Activated CD4-positive, alpha-beta T cell treated with anti-CD3 and anti-CD28 coated beads, Interleukin-2, amount 10 ng/mL, durations not matched to agents 24 days and 14 days (primary cell): Measurements from ENCODE around the gene MT1HL1. TPM values are rescaled to one million over a fixed set of nuclear protein-coding genes. Genes with fewer than 3 reads are reported as not detected.
"Not testable (repeated sequence)": the region's sequence is repeated elsewhere in the genome, so short reads cannot be mapped to it uniquely, and the experiment has no call there.

Experiments used
- DNase-seq: peaks from one replicate; pipeline ENCODE4 v3.0.0; 2022
- H3K27ac Mint-ChIP-seq: one replicate; pipeline ENCODE4 v1.8.0; 2022; ENCODE audit warnings: mild to moderate bottlenecking, mixed read lengths
- H3K27me3 Mint-ChIP-seq: one replicate; pipeline ENCODE4 v1.8.0; 2022; ENCODE audit warnings: mixed read lengths
- H3K36me3 Mint-ChIP-seq: one replicate; pipeline ENCODE4 v1.8.0; 2022; ENCODE audit warnings: low read depth, mild to moderate bottlenecking, mixed read lengths
- H3K4me1 Mint-ChIP-seq: one replicate; pipeline ENCODE4 v1.8.0; 2021; ENCODE audit warnings: mixed read lengths
- H3K4me3 Mint-ChIP-seq: one replicate; pipeline ENCODE4 v1.8.0; 2022; ENCODE audit warnings: mild to moderate bottlenecking, moderate library complexity, mixed read lengths
- H3K9me3 Mint-ChIP-seq: one replicate; pipeline ENCODE4 v1.8.0; 2021; ENCODE audit warnings: mixed read lengths
- intact Hi-C: fragments of 100-400 bp; cut with micrococcal nuclease; formaldehyde crosslinking; loops from one replicate; pipeline ENCODE4 v1.15.1; 2023
- total RNA-seq: library from RNA; stranded (reverse); gene quantifications from 2 replicates; pipeline ENCODE4 v1.2.3, GENCODE V29; 2022

Gene MT1HL1
- total RNA-seq, 1 donor from 2014 or later = not detected

DNA sequence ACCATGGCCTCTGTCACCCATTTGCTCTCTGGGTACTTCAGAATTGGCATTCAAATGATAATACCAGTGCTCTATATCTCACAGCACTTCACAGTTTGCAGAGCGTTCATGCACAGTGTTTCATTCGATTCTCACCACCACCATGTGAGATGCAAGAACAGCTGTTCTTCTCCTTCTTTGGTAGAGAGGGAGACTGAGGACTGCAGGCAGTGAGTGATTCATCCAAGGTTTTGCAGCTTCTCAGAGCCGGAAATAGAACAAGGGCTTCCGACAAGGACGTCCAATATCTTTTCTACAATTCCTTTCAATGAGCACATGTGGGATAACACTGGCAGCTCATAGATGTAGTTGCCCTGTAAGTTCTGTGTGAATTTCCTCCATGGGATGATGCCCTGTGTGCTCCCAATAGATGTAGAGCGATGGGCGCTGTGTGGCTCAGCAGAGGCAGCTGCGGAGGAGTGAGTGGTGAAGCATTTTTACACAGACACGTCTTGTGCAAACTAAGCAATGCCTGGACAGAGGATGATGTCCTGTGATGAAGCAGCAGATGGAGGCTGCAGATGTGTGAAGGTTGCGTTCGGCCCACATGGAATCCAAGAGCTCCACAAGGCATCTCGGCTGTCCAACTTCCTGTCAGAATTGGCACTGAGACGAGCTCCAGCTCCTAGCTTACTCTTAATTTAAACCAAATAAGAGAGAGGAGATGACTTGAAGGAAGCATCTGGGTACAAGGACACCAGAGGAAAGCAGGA is 24.9 kb downstream of the MT1HL1 start:
- H3K4me1 Mint-ChIP-seq = no peaks in the 10 kb centered on the region
- H3K36me3 Mint-ChIP-seq = no peaks in the 10 kb centered on the region
- intact Hi-C loops = no loop called here
- H3K9me3 Mint-ChIP-seq = no peaks in the 10 kb centered on the region
- H3K27me3 Mint-ChIP-seq = no peaks in the 10 kb centered on the region
- no peak for DNase-seq
- H3K4me3 Mint-ChIP-seq = no peak overlapping the region
- H3K27ac Mint-ChIP-seq = no peak overlapping the region

- Mint-ChIP-seq H3K36me3 (no peaks in the 10 kb centered on the region), H3K9me3 (no peaks in the 10 kb centered on the region), H3K27ac (no peak overlapping the region), H3K27me3 (no peaks in the 10 kb centered on the region), H3K4me3 (no peak overlapping the region), H3K4me1 (no peaks in the 10 kb centered on the region)
- intact Hi-C loops = no loop called here
- DNase-seq = no peak
These were observed 25.5 kb downstream of the MT1HL1 start for GRCh38 chr1:236978740-236979139.

GRCh38 chr1:236975461-236975860 is 28.8 kb downstream of the MT1HL1 start:
- Mint-ChIP-seq H3K4me1 (no peaks in the 10 kb centered on the region), H3K4me3 (no peak overlapping the region), H3K9me3 (no peaks in the 10 kb centered on the region), H3K36me3 (no peaks in the 10 kb centered on the region), H3K27me3 (no peaks in the 10 kb centered on the region), H3K27ac (no peak overlapping the region)
- no peak for DNase-seq
- intact Hi-C loops = no loop called here

- H3K36me3 Mint-ChIP-seq, H3K27ac Mint-ChIP-seq, H3K4me1 Mint-ChIP-seq, H3K9me3 Mint-ChIP-seq, DNase-seq, intact Hi-C loops, H3K4me3 Mint-ChIP-seq, H3K27me3 Mint-ChIP-seq: not testable (repeated sequence)
These were observed 30.2 kb downstream of the MT1HL1 start for GRCh38 chr1:236974025-236974424.

DNA sequence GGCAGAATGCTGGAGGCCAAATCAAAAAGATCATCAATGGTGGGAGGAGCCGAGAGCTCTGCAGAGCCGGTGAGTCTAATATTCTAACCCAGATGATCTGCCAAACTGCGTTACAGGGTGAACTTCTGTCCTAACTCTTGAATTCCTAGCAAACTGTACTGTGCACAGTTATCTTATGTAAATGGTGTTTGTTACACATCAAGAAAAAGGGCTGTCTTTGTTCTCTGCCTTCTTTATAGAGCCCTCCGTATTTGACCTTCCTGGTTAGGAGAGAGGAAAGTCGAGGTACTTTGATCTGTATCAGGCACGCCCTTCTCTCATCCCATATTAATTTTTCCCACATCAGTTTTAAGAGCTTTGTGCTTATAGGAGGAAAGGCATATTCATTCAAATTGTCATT is 37.6 kb downstream of the MT1HL1 start:
- H3K9me3 Mint-ChIP-seq = no peaks in the 10 kb centered on the region

GRCh38 chr1:236963920-236964319 is 40.3 kb downstream of the MT1HL1 start:
- Mint-ChIP-seq H3K4me1 (no peaks in the 10 kb centered on the region), H3K36me3 (no peaks in the 10 kb centered on the region), H3K27ac (no peak overlapping the region), H3K9me3 (no peaks in the 10 kb centered on the region), H3K4me3 (no peak overlapping the region), H3K27me3 (no peaks in the 10 kb centered on the region)
- DNase-seq = no peak
- intact Hi-C loops = no loop called here

More for the DNA sequence above, 37.6 kb downstream of the MT1HL1 start:
- Mint-ChIP-seq H3K4me1 (no peaks in the 10 kb centered on the region), H3K4me3 (no peak overlapping the region), H3K36me3 (no peaks in the 10 kb centered on the region), H3K27ac (no peak overlapping the region), H3K27me3 (no peaks in the 10 kb centered on the region)
- DNase-seq = no peak
- intact Hi-C loops = no loop called here

- no peaks in the 10 kb centered on the region for H3K27me3 Mint-ChIP-seq
- H3K4me1 Mint-ChIP-seq = no peaks in the 10 kb centered on the region
- H3K4me3 Mint-ChIP-seq = no peak overlapping the region
- no peaks in the 10 kb centered on the region for H3K9me3 Mint-ChIP-seq
- H3K27ac Mint-ChIP-seq = no peak overlapping the region
- no peaks in the 10 kb centered on the region for H3K36me3 Mint-ChIP-seq
- intact Hi-C loops = no loop called here
- no peak for DNase-seq
These were observed 45.1 kb downstream of the MT1HL1 start for GRCh38 chr1:236959112-236959511.

DNA sequence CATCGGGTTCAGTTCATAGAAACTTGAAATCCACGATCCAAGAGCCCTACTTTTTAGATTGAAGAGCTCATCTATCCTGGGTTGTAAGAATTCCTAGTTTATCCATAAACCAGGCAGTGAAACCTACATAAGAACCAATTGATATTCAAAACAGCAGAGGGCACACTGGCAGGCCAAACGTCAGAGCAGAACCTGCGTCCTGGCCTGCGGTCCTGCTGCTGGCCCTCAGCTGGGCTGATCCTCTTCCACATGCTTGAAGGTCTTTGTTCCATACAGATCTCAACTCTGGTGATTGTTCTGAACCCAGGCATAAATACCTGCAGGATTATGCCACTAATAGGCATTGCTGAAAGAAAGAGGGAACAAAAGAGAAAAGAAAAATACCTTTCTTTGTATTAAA is 47.0 kb downstream of the MT1HL1 start:
- Mint-ChIP-seq H3K4me3 (no peak overlapping the region), H3K4me1 (no peaks in the 10 kb centered on the region), H3K9me3 (no peaks in the 10 kb centered on the region), H3K27ac (no peak overlapping the region), H3K27me3 (peaks cover 4% of the 10 kb centered on the region), H3K36me3 (no peaks in the 10 kb centered on the region)
- no peak for DNase-seq
- intact Hi-C loops = no loop called here

Other genes starting within 250 kb of the MT1HL1 start
- 50.7 and 51.8 TPM in 2 replicates for gene MTR, start 209.1 kb downstream of the MT1HL1 start, total RNA-seq
- gene RYR2, start 37.7 kb upstream of the MT1HL1 start, total RNA-seq = 0.02 TPM in 1 of 2 replicates, not detected in the other